ENCODE measurements around the gene GRIN3A.

GRCh38 chr9:101530076-101530711, 208.3 kb downstream of the GRIN3A start:
- TF ChIP-seq POLR2A (IDR thresholded peaks at IDR 0.05; ENCODE audit: low read depth, low read length) (no peak), MAFK (IDR thresholded peaks at IDR 0.05; ENCODE audit: low read depth, low read length) (no peak), CTCF (conservative IDR thresholded peaks at IDR 0.05; ENCODE audit: low read depth, low read length) (peak; percentile 90)
